ENCODE results near the gene EYA4. TPM values are rescaled to one million over a fixed set of nuclear protein-coding genes. Genes with fewer than 3 reads are reported as not detected.

Gene EYA4
- total RNA-seq, 1 experiment from 2014 or later, result 0.24 TPM

DNA sequence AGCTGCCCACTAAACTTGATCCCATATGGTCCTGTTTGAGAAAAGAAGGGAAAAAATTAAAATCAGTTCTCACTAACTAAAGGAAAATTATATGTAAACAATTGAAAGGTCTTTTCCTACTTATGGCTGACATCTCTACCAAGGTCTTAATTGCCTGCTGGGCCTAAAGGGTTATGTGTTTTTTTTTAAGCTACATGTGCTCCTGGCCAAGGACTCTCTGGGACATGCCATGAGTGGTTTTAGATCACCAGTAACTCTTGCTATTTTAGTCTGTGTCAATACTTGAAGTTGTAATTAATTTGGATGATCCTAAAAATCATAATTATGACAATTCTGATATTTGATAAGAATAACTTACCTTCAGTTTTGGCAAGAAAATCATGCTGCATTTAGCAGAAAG is 35.9 kb upstream of the EYA4 start:
- no peak for DNase-seq (ENCODE audit: low spot score)
- no peak for ATAC-seq
- ChIA-PET POLR2A (no interaction called here), CTCF (no interaction called here)
- TF ChIP-seq, protein P1, sequence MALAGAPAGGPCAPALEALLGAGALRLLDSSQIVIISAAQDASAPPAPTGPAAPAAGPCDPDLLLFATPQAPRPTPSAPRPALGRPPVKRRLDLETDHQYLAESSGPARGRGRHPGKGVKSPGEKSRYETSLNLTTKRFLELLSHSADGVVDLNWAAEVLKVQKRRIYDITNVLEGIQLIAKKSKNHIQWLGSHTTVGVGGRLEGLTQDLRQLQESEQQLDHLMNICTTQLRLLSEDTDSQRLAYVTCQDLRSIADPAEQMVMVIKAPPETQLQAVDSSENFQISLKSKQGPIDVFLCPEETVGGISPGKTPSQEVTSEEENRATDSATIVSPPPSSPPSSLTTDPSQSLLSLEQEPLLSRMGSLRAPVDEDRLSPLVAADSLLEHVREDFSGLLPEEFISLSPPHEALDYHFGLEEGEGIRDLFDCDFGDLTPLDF (CRISPR knock-in tag; IDR thresholded peaks at IDR 0.05), result no peak
- TF ChIP-seq ETV6 (CRISPR knock-in tag; IDR thresholded peaks at IDR 0.05) (no peak), NR3C1 (CRISPR knock-in tag; conservative IDR thresholded peaks at IDR 0.05; ENCODE audit: low read depth) (no peak), NFATC4 (CRISPR knock-in tag; IDR thresholded peaks at IDR 0.05) (no peak), PRRX2 (CRISPR knock-in tag; IDR thresholded peaks at IDR 0.05) (no peak)
- TF ChIP-seq, protein P2, sequence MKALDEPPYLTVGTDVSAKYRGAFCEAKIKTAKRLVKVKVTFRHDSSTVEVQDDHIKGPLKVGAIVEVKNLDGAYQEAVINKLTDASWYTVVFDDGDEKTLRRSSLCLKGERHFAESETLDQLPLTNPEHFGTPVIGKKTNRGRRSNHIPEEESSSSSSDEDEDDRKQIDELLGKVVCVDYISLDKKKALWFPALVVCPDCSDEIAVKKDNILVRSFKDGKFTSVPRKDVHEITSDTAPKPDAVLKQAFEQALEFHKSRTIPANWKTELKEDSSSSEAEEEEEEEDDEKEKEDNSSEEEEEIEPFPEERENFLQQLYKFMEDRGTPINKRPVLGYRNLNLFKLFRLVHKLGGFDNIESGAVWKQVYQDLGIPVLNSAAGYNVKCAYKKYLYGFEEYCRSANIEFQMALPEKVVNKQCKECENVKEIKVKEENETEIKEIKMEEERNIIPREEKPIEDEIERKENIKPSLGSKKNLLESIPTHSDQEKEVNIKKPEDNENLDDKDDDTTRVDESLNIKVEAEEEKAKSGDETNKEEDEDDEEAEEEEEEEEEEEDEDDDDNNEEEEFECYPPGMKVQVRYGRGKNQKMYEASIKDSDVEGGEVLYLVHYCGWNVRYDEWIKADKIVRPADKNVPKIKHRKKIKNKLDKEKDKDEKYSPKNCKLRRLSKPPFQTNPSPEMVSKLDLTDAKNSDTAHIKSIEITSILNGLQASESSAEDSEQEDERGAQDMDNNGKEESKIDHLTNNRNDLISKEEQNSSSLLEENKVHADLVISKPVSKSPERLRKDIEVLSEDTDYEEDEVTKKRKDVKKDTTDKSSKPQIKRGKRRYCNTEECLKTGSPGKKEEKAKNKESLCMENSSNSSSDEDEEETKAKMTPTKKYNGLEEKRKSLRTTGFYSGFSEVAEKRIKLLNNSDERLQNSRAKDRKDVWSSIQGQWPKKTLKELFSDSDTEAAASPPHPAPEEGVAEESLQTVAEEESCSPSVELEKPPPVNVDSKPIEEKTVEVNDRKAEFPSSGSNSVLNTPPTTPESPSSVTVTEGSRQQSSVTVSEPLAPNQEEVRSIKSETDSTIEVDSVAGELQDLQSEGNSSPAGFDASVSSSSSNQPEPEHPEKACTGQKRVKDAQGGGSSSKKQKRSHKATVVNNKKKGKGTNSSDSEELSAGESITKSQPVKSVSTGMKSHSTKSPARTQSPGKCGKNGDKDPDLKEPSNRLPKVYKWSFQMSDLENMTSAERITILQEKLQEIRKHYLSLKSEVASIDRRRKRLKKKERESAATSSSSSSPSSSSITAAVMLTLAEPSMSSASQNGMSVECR (CRISPR knock-in tag; IDR thresholded peaks at IDR 0.05; ENCODE audit: borderline replicate concordance), result no peak
- TF ChIP-seq, protein P3, sequence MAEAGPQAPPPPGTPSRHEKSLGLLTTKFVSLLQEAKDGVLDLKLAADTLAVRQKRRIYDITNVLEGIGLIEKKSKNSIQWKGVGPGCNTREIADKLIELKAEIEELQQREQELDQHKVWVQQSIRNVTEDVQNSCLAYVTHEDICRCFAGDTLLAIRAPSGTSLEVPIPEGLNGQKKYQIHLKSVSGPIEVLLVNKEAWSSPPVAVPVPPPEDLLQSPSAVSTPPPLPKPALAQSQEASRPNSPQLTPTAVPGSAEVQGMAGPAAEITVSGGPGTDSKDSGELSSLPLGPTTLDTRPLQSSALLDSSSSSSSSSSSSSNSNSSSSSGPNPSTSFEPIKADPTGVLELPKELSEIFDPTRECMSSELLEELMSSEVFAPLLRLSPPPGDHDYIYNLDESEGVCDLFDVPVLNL (CRISPR knock-in tag; IDR thresholded peaks at IDR 0.05; ENCODE audit: borderline replicate concordance, low read depth), result no peak
- TF ChIP-seq, protein P4, sequence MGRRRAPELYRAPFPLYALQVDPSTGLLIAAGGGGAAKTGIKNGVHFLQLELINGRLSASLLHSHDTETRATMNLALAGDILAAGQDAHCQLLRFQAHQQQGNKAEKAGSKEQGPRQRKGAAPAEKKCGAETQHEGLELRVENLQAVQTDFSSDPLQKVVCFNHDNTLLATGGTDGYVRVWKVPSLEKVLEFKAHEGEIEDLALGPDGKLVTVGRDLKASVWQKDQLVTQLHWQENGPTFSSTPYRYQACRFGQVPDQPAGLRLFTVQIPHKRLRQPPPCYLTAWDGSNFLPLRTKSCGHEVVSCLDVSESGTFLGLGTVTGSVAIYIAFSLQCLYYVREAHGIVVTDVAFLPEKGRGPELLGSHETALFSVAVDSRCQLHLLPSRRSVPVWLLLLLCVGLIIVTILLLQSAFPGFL (CRISPR knock-in tag; IDR thresholded peaks at IDR 0.05; ENCODE audit: borderline replicate concordance), result no peak
- Mint-ChIP-seq H3K27ac (no peak overlapping the region), H3K4me3 (no peak overlapping the region), H3K36me3 (peaks cover 6% of the 10 kb centered on the region), H3K4me1 (no peaks in the 10 kb centered on the region), H3K9me3 (peaks cover 10% of the 10 kb centered on the region), H3K27me3 (ENCODE audit: low read depth) (no peaks in the 10 kb centered on the region)

DNA sequence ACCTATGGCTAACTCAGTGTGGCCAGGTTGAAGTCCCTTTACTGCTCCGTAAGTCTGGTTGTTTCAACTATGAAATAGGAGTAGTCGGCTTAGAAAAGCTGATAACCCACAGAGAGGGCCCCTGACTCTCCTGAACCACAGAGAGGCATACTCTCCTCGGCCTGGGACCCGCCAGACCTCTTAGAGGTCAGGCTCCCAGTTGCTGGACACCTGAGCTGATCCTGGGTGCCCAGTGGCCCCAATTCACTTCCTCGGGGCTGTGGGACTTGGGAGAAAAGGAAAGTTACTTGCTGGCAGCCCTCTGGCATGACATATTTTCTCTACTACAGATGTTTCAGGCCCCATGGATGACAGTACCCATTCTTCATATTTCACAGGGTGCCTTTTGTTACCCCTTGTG is 34.2 kb upstream of the EYA4 start:
- DNase-seq (ENCODE audit: low spot score), result no peak
- CTCF ChIA-PET, result no interaction called here

More for the DNA sequence above, 34.2 kb upstream of the EYA4 start:
- Mint-ChIP-seq H3K27me3 (ENCODE audit: low read depth) (no peaks in the 10 kb centered on the region), H3K9me3 (peaks cover 10% of the 10 kb centered on the region), H3K4me1 (no peaks in the 10 kb centered on the region), H3K27ac (no peak overlapping the region), H3K4me3 (no peak overlapping the region), H3K36me3 (peaks cover 6% of the 10 kb centered on the region)
- POLR2A ChIA-PET, result no interaction called here
- no peak for TF ChIP-seq ZNF671 (CRISPR knock-in tag; IDR thresholded peaks at IDR 0.05)
- TF ChIP-seq, protein P5, sequence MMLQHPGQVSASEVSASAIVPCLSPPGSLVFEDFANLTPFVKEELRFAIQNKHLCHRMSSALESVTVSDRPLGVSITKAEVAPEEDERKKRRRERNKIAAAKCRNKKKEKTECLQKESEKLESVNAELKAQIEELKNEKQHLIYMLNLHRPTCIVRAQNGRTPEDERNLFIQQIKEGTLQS (CRISPR knock-in tag; conservative IDR thresholded peaks at IDR 0.05), result no peak
- TF ChIP-seq, protein P1 (CRISPR knock-in tag; IDR thresholded peaks at IDR 0.05), result no peak
- no peak for TF ChIP-seq JAZF1 (CRISPR knock-in tag; IDR thresholded peaks at IDR 0.05)
- TF ChIP-seq, protein P6, sequence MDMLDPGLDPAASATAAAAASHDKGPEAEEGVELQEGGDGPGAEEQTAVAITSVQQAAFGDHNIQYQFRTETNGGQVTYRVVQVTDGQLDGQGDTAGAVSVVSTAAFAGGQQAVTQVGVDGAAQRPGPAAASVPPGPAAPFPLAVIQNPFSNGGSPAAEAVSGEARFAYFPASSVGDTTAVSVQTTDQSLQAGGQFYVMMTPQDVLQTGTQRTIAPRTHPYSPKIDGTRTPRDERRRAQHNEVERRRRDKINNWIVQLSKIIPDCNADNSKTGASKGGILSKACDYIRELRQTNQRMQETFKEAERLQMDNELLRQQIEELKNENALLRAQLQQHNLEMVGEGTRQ (CRISPR knock-in tag; IDR thresholded peaks at IDR 0.05), result no peak
- TF ChIP-seq, protein P7, sequence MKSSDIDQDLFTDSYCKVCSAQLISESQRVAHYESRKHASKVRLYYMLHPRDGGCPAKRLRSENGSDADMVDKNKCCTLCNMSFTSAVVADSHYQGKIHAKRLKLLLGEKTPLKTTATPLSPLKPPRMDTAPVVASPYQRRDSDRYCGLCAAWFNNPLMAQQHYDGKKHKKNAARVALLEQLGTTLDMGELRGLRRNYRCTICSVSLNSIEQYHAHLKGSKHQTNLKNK (CRISPR knock-in tag; IDR thresholded peaks at IDR 0.05), result no peak
- no peak for TF ChIP-seq ZNF263 (CRISPR knock-in tag; IDR thresholded peaks at IDR 0.05; ENCODE audit: low read depth)
- no peak for TF ChIP-seq ZNF219 (CRISPR knock-in tag; IDR thresholded peaks at IDR 0.05; ENCODE audit: borderline replicate concordance)
- no peak for ATAC-seq
